ENCODE data around the gene CCDC107.

The CCDC107 gene

GRCh38 chr9:35646153-35646532 is 11.9 kb upstream of the CCDC107 start:
- Histone ChIP-seq H2BK5ac (ENCODE audit: low read depth, low read length, poor library complexity, severe bottlenecking) (no peak overlapping the region), H3K36me3 (ENCODE audit: control insufficient read depth in 1 of 2, insufficient read depth in 2 of 2, low read depth in 1 of 2, low read length in 2 of 2) (peaks cover 0 to 3% of the 10 kb centered on the region in 2 experiments), H2AFZ (ENCODE audit: low read depth, low read length) (peak overlapping the region; percentile 96), H3K9me3 (ENCODE audit: control insufficient read depth, low read length) (no peaks in the 10 kb centered on the region), H3K27me3 (ENCODE audit: control insufficient read depth in 1 of 2, insufficient read depth in 1 of 2, low read length in 2 of 2) (no peaks in the 10 kb centered on the region), H3K27ac (ENCODE audit: low read length, poor library complexity, severe bottlenecking) (peak overlapping the region; percentile 13), H2BK12ac (ENCODE audit: low read length in 2 of 2) (peak overlapping the region in 1 of 2 experiments; percentile 31), H4K91ac (ENCODE audit: low read length) (no peak overlapping the region), H3K9ac (ENCODE audit: low read length) (peak overlapping the region; percentile 99), H2BK15ac (ENCODE audit: low read depth, poor library complexity, severe bottlenecking) (peak overlapping the region; percentile 54), H3K23ac (ENCODE audit: low read length in 2 of 2) (no peak overlapping the region), H2AK5ac (ENCODE audit: low read length, severe bottlenecking) (no peak overlapping the region), H3K4me3 (ENCODE audit: insufficient read depth in 1 of 2, low read depth in 1 of 2, low read length in 2 of 2) (peak overlapping the region; percentile 64 to 89), H3K4ac (ENCODE audit: low read depth in 1 of 2, low read length in 2 of 2) (peak overlapping the region; percentile 21 to 40), H3K4me2 (ENCODE audit: low read length, poor library complexity, severe bottlenecking) (peak overlapping the region; percentile 86), H4K8ac (ENCODE audit: low read length) (peak overlapping the region; percentile 21), H3K18ac (ENCODE audit: low read depth in 1 of 2, low read length in 2 of 2) (peak overlapping the region; percentile 34 to 67), H2BK120ac (ENCODE audit: low read depth, low read length) (no peak overlapping the region), H3K4me1 (ENCODE audit: control insufficient read depth, insufficient read depth, low read depth, low read length) (peaks cover 4% of the 10 kb centered on the region), H3K79me1 (replicated peaks; ENCODE audit: low read length, poor library complexity, severe bottlenecking) (peaks cover 2% of the 10 kb centered on the region), H3K14ac (ENCODE audit: low read length in 2 of 2) (peak overlapping the region in 1 of 2 experiments; percentile 75)
- 2% methylated on average over 10 of the region's 11 CpGs for WGBS
- no peak for DNase-seq

GRCh38 chr9:35646533-35647265 is 11.4 kb upstream of the CCDC107 start:
- peak overlapping the region; percentile 46 for H2BK5ac ChIP-seq (ENCODE audit: low read depth, low read length, poor library complexity, severe bottlenecking)
- peaks cover 4% of the 10 kb centered on the region for H3K4me1 ChIP-seq (ENCODE audit: control insufficient read depth, insufficient read depth, low read depth, low read length)
- H2BK120ac ChIP-seq (ENCODE audit: low read depth, low read length), result no peak overlapping the region
- H3K23ac ChIP-seq (ENCODE audit: low read length in 2 of 2), result no peak overlapping the region
- H4K91ac ChIP-seq (ENCODE audit: low read length), result peak overlapping the region; percentile 36
- H4K8ac ChIP-seq (ENCODE audit: low read length), result peak overlapping the region; percentile 90
- H2AFZ ChIP-seq (ENCODE audit: low read depth, low read length), result peak overlapping the region; percentile 96
- peak overlapping the region; percentile 87 for H2BK15ac ChIP-seq (ENCODE audit: low read depth, poor library complexity, severe bottlenecking)
- peak overlapping the region; percentile 67 to 80 for H3K18ac ChIP-seq (ENCODE audit: low read depth in 1 of 2, low read length in 2 of 2)
- peak overlapping the region; percentile 35 to 84 for H3K4ac ChIP-seq (ENCODE audit: low read depth in 1 of 2, low read length in 2 of 2)
- H3K9ac ChIP-seq (ENCODE audit: low read length), result peak overlapping the region; percentile 99
- no peaks in the 10 kb centered on the region for H3K27me3 ChIP-seq (ENCODE audit: control insufficient read depth in 1 of 2, insufficient read depth in 1 of 2, low read length in 2 of 2)
- H2BK12ac ChIP-seq (ENCODE audit: low read length in 2 of 2), result no peak overlapping the region
- H3K4me3 ChIP-seq (ENCODE audit: insufficient read depth in 1 of 2, low read depth in 1 of 2, low read length in 2 of 2), result peak overlapping the region; percentile 64 to 89
- H3K27ac ChIP-seq (ENCODE audit: low read length, poor library complexity, severe bottlenecking), result peak overlapping the region; percentile 13
- under 1% methylated on average over 37 of the region's 58 CpGs for WGBS
- H3K14ac ChIP-seq (ENCODE audit: low read length in 2 of 2), result peak overlapping the region in 1 of 2 experiments; percentile 79
- peaks cover 0 to 3% of the 10 kb centered on the region in 2 experiments for H3K36me3 ChIP-seq (ENCODE audit: control insufficient read depth in 1 of 2, insufficient read depth in 2 of 2, low read depth in 1 of 2, low read length in 2 of 2)
- H3K4me2 ChIP-seq (ENCODE audit: low read length, poor library complexity, severe bottlenecking), result peak overlapping the region; percentile 86
- no peak overlapping the region for H2AK5ac ChIP-seq (ENCODE audit: low read length, severe bottlenecking)
- peak; percentile 89 for DNase-seq
- H3K9me3 ChIP-seq (ENCODE audit: control insufficient read depth, low read length), result no peaks in the 10 kb centered on the region
- peaks cover 2% of the 10 kb centered on the region for H3K79me1 ChIP-seq (replicated peaks; ENCODE audit: low read length, poor library complexity, severe bottlenecking)

- Histone ChIP-seq H3K14ac (ENCODE audit: low read length in 2 of 2) (no peak overlapping the region), H2BK12ac (ENCODE audit: low read length in 2 of 2) (no peak overlapping the region), H3K27me3 (ENCODE audit: control insufficient read depth in 1 of 2, insufficient read depth in 1 of 2, low read length in 2 of 2) (no peaks in the 10 kb centered on the region), H3K4me1 (ENCODE audit: control insufficient read depth, insufficient read depth, low read depth, low read length) (peaks cover 6% of the 10 kb centered on the region), H3K9me3 (ENCODE audit: control insufficient read depth, low read length) (no peaks in the 10 kb centered on the region), H3K4ac (ENCODE audit: low read depth in 1 of 2, low read length in 2 of 2) (peak overlapping the region in 1 of 2 experiments; percentile 30), H3K23ac (ENCODE audit: low read length in 2 of 2) (no peak overlapping the region), H3K9ac (ENCODE audit: low read length) (peak overlapping the region; percentile 74), H3K18ac (ENCODE audit: low read depth in 1 of 2, low read length in 2 of 2) (no peak overlapping the region), H2BK15ac (ENCODE audit: low read depth, poor library complexity, severe bottlenecking) (no peak overlapping the region), H3K4me2 (ENCODE audit: low read length, poor library complexity, severe bottlenecking) (no peak overlapping the region), H3K36me3 (ENCODE audit: control insufficient read depth in 1 of 2, insufficient read depth in 2 of 2, low read depth in 1 of 2, low read length in 2 of 2) (no peaks in the 10 kb centered on the region), H2BK5ac (ENCODE audit: low read depth, low read length, poor library complexity, severe bottlenecking) (no peak overlapping the region), H2AFZ (ENCODE audit: low read depth, low read length) (no peak overlapping the region), H4K8ac (ENCODE audit: low read length) (no peak overlapping the region), H2BK120ac (ENCODE audit: low read depth, low read length) (no peak overlapping the region), H2AK5ac (ENCODE audit: low read length, severe bottlenecking) (no peak overlapping the region), H3K4me3 (ENCODE audit: insufficient read depth in 1 of 2, low read depth in 1 of 2, low read length in 2 of 2) (peak overlapping the region in 1 of 2 experiments; percentile 59), H3K27ac (ENCODE audit: low read length, poor library complexity, severe bottlenecking) (no peak overlapping the region), H4K91ac (ENCODE audit: low read length) (no peak overlapping the region), H3K79me1 (replicated peaks; ENCODE audit: low read length, poor library complexity, severe bottlenecking) (no peaks in the 10 kb centered on the region)
- DNase-seq, result no peak
- WGBS, result 92% methylated on average over 25 of the region's 26 CpGs
These were observed 8.4 kb upstream of the CCDC107 start for GRCh38 chr9:35649431-35650340.

Measured in mesenchymal stem cell (in vitro differentiated cells and primary cell).